NCI-H526 (cell line): ENCODE data around the gene TTLL4.

Experiments
- DNase-seq, 2 experiments: peaks; one replicate each; lab custom pipeline; 2025; lab: John Stamatoyannopoulos, UW

The TTLL4 gene

DNA sequence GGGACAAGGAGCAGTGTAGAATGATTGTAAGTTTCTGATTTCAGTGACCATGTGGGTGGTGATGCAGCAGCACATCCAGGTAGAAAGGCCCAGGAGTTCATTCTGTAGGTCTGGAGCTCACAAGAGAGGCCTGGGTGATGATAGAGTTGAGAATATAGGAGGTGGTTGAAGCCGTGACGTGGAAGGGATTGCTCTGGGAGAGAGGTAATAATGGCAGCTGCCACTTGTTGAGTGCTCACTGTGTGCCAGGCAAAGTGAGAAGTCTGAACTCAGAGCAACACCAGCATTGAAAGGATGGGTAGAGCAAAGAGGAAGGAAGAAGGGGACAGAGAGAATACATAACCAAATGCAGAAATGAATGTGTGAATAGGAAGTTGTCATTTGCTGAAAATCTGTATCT is 3.3 kb downstream of the TTLL4 start:
- DNase-seq: no peak

DNA sequence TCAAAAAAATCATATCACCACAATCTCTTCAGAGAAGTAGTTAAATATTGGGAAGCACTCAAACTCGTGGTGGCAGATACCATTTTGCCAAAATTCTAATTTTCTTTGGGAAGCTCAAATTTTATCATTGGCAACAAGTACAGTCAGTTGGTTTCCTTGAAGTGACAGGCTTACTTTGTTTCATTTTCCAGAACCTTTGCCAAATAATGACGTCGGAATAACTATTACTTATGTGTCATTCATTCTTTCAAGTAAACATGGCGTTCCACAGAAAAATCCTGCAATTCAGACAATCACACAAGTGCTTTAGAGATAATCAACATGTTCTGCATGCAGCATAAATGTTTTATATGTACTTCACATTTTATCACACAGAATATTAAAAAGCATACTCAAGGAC is 5.4 kb downstream of the TTLL4 start:
- no peak for DNase-seq

DNA sequence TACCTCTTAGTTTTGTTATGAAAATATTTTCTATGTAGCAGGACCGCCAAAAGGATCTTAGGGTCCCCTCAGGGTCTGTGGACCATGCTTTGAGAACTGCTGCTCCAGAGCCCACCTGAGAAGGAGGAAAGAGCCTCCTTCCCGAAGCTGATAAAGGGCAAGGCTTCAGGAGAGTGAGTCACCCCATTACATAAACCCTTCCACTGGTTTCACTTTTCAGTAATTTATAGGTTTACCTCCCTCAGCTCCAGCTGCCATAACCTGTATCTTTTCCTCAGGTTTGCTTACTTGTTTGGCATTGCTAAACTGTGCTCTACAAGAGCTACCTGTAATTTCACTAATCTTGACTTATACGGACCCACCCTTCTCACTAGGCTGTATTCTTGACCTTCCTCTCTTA is 6.6 kb downstream of the TTLL4 start:
- DNase-seq: no peak

DNA sequence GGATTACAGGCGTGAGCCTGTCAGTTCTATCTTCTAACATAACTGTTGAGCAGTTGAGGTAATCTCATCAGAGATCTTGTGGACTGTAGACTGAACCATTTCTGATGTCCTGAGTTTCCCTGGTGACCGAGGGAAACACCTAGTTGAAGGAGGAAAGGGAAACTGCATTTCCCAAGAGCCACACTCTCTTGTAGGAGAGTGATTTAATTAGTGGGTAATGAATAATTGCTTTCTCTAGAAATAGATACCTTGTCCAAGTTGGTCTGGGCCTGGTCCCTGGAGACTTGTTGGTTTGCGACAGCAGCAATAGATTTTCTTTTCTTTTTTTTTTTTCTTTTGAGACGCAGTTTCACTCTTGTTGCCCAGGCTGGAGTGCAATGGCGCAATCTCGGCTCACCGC is 7.4 kb downstream of the TTLL4 start:
- no peak for DNase-seq

DNA sequence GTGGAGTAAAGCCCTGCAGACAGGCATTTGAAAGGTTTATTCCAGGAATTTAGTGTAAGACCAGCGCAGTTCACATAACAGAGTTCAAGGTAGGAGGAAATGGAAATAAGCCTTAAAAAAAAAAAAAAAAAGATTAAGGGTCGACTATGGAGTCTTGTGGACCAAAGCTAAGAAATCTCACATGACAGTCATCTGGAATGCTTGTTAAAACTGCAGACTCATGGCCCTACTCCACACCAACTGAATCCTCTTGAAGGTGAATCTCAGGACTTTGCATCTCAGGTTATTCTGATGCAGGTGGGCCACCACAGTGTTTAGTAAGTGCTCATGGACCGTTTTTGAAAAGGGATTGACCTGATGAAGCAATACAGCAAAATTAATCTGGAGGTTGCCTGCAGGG is 8.8 kb downstream of the TTLL4 start:
- no peak for DNase-seq

DNA sequence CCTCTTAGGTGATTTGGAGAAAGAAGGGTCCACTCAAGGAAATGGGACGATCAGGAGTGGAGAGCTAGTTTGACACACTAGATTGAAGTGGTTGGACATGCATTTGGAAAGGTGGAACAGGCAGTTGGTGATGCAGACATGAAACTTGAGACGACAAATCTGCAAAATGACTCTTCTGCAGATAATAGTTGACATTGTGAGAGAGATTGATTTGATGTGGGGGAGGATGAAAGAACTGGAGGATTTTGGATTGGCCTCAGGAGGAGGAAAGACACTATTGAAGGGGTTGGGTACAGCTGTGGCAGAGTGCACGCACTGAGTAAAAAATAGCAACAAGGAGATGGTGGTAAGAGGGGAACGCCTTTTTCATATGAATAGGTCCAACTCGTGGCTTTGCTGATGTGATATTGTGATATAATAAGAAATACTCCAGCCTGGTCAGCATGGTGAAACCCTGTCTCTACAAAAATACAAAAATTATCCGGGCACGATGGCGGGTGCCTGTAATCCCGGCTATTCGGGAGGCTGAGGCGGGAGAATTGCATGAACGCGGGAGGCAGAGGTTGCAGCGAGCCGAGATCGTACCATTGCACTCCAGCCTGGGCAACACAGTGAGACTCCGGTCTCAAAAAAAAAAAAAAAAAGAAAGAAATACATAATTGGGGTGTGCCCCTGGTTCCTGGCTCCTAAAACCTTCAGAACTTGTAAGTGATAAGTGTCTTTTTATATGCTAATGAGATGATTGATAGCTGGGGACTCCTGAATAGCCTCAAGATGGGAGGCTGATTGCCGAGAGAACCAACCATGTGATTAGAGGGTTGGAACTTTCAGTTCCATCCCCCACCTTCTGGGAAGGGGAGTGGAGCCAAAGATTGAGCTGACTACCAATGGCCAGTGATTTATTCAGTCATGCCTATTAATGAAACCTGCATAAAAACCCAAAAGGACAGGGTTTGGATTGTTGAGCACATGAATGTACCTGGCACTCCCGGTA is 9.7 kb downstream of the TTLL4 start:
- no peak for DNase-seq

DNA sequence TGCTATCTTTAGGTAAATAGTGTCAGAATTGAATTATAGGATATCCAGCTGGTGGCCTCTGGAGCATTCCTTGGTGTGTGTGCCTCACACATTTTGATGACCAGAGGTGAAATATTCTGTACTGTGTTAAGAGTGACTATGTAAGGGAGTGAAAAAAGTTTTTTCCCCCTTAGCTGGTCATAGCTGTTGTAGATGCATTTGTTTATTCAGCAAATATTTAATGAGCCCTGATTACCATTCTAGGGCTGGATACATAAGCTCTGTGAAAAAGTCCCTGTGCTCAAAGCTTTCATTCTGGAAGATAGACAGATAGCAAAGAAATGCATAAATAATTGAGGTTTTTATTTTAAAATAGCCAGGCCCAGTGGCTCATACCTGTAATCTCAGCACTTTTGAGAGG is 10.9 kb downstream of the TTLL4 start:
- DNase-seq: no peak

DNA sequence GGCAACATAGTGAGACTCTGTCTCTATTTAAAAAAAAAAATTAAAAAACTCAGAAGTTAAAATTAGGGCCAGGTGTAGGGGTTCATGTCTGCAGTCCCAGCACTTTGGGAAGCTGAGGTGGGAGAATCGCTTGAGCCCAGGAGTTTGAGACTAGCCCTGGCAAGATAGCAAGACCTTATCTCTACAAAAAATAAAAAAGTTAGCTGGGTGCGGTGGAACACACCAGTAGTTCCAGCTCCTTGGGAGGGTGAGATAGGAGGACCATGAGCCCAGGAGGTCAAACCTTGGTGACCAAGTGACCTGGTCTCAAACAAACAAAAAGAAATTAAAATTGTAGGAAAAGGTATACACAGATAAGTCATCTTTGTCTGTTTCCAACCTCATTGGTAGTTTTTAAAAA is 11.3 kb downstream of the TTLL4 start:
- DNase-seq: no peak

DNA sequence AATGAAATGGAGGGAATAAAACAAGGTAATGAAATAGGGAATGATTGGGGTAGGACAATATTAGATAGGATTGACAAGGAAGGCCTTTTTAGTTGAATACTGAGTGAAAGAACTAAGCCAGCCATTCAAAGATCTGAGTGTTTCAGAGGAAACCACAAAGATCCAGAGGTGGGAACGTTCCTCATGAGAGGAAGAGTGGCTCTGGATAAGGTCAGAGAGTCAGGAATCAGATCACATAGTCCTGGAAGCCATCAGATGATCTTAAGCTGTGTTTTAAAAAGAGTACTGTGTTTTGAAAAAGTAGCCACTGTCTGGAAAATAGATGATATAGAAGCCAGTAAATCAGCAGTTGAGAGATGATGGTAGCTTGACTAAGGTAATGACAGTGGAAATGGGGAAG is 11.8 kb downstream of the TTLL4 start:
- DNase-seq: no peak

DNA sequence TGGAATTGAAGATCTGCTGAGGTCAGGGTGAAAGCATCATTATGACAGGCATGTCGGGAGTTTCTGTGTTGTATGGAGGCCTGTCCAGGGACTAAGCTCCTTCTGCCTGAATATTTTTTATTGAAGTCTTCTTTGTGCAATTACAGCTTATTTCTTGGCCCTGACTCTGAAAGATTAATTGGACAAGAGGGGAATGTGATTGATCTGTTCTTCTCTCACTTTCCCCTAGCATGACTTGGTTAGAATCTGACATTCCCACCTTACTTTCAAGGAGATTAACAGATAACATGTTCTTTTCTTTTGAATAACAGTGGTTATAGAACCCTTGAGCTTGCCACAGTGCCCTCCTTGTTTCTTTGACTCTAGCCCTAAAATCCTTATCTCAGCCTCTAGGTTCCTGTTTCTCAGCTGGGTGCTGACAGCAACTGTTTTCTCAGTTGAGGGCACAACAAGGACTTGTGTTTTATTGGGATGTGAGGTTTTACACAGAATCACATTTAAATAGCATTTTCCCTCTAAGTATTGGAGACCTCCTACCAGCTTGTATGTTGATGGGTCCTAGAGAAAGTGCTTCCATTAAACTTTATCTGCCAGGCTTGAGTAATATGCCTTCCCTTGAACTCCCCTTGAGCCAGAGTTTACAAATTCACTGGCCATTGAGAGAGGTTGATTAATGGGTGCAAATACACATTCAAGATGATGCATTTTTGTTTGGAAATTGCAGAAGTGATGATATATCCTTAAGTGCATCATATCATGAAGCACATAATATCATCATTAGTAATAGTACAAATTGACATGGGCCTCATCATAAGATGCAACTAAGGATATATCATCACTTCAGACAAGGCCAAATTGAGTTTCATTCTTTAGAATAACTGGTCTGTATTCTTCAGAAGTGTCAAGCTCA is 12.5 kb downstream of the TTLL4 start:
- DNase-seq: no peak

DNA sequence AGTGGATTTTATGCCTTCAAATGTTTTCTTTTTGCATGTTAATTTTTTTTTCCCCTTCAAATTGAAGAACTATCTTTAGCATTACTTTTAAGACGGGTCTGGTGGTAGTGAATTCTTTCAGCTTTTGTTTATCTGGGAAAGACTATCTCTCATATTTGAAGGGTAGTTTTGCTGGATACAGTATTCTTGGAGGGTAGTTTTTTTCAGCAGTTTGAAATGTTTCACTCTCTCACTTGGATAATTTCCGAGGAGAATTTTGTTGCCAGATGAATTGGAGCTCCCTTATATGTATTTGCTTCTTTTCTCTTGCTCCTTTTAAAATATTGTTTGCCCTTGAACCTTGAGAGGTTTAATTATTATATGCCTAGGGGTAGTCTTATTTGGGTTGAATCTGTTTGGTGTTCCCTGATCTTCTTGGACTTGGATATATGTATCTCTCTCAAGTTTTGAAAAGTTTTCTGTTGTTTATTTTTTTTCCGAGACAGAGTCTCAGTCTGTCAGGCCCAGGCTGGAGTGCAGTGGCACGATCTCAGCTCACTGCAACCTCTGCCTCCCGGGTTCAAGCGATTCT is 15.5 kb downstream of the TTLL4 start:
- DNase-seq: no peak

DNA sequence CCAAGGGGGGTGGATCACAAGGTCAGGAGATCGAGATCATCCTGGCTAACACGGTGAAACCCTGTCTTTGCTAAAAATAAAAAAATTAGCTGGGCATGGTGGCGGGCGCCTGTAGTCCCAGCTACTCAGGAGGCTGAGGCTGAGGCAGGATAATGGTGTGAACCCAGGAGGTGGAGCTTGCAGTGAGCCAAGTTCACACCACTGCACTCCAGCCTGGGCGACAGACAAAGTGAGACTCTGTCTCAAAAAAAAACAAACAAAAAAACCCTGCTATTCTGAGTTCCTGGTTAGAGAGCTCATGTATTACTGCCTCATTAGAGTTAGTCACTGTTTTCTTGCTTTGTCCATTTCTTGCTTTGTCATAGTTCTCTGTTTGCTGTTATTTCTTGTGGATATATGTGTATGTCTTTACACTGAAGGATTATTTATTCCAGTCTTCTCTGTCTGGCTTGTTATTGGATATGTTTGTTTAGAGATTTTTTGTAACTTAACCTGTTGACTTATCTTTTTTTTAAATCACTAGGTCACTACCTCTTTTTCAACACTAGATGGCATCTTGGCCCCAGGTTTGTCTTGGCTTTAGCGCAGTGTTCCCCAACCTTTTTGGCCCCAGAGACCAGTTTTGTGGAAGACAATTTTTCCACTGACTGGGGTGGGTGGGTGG is 17.0 kb downstream of the TTLL4 start:
- peak in 1 of 2 experiments; percentile 12 for DNase-seq

DNA sequence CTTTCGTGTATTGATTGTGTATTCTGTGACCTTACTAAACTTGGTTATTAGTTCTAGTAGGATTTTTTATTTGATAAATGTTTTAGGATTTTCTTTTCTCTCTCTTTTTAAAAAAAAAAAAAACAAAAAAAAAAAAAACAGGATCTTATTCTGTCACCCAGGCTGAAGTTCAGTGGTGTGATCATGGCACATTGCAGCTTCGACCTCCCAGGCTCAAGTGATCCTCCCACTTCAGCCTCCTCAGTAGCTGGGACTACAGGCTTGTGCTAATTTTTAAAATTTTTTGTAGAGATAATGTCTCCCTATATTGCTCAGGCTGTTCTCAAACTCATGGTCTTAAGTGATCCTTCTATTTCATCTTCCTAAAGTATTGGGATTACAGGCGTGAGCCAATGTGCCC is 19.0 kb downstream of the TTLL4 start:
- no peak for DNase-seq

DNA sequence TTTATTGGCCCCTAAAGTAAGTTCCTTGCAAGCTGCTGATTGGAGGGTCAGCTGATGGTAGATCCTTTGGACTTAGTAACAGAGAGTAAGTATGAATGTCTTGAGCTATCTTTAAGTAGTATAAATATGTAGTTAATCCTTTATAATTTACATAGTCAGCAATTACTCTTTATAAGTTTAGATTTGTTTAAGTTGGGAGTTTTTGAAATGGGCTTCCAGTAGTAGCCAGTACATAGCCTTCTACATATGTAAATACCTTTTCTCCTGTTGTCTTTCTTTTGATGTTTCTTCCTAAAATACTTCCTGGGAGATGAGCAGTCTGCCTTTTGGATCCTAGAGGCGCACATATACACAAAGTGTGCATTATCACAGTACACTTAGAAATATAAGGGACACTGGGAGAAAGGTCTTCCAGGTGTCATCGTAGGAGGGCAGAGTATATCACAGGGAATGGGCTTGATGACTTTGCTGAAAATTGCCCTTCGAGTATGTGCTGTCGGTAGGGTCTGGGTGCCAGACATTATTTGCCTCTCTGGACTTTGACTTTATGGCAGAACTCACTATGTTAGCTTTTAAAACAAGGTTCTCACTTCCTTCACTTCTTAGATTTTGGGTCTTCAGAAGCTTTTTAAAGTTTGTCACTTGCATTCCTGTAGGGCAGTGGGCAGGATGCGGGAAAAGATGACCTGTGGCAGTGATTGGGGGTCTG is 21.6 kb downstream of the TTLL4 start:
- no peak for DNase-seq

DNA sequence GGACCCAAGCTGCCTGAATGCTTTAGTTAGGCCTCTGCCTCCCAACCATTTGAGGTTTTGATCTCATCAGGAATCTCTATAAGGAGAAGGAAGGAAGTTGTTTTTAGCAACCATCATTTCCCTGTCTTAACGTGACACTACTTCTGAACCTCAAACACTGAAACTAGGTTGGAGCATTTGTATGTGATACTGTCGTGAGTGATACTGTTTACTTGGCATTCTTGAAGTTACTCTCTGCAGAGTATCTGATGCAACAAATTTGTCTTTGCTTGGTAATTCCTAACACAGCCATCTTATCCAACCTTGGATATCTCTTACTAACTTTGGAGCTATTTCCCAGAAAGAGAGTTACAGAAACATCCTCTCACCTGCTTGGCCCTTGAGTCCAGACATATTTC is 22.1 kb downstream of the TTLL4 start:
- no peak for DNase-seq

DNA sequence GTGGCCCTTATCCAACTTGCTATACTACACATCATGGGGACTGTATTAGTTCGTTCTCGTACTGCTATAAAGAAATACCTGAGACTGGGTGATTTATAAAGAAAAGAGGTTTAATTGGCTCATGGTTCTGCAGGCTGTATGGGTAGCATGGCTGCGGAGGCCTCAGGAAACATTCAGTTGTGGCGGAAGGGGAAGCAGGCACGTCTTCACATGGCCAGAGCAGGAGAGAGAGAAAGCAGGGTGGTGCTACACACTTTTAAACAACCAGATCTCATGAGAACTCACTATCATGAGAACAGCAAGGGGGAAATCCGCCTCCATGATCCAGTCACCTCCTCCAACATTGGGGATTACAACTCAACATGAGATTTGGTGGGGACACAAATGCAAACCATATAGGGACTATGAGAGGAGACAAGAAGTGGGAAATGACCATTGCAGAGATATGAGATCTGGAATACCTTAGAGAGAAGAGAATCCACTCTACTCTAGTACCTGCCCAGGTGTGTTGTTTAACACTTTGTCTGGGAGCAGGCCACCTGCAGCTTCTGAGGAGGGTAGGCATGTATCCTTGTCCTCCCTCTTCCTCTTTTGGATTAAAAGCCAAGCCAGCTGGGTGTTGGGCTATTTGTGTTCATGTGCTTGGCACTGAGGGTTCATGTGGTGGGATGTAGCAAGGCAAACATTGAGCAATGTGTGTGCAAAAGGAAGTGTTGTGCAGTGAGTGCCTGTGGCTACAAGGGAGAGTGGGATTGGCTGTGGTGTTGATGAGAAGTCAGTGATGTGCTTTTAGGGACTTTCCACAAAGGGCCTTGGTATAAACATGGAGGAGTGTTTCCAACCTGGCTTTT is 22.8 kb downstream of the TTLL4 start:
- DNase-seq: no peak

DNA sequence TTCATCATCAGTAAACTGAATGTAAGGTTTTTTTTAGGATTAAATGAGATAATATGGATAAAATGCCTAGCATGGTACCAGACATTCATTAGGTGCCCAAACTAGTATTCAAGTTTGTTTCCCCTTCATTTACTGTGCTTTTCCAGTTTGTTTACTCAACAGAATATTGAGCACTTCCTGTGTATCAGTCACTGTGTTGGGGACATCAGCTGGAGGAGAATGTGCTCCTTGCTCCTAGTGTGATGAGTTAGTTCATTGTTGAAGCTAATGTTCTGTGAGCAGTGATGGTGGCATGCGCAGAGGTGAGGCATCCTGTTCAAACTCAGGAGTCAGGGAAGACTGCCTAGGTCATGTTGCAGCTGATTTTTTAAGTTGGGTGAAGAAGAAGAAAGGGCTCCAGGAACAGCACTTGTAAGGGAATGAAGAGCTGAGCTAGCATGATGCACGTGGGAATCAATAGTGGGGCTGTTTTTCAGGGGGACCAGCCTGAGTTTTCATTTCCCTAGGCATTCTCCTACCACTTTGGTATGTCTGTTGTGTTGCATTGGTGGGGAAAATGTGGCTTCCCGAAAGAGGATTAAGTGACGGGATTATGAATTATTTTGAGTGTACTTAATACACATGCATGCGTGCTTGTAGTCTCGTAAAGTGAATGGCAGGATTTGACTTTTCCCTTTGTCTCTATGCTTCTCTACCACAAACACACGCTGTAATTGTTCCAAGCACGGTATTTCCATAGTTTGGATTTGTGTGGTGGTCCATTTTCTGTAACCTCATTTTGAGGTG is 23.7 kb downstream of the TTLL4 start:
- no peak for DNase-seq

DNA sequence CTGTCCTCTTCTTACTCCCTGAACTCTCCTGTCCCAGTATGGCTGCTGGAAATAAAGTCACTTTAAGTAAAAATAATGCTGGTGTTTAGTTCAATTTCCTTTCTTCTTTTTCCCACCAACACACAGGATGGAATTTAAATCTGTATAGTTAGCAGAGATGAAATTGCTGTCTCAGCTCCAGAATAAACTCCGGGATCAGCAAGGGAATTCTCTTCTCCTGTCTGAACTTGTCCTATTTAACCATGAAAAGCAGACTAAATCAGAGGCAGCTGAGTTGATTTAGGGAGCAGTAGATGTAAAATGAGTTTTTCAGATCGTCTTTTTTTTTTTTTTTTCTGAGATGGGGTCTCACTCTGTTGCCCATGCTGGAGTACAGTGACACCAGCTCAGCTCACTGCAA is 25.9 kb downstream of the TTLL4 start:
- DNase-seq: no peak

DNA sequence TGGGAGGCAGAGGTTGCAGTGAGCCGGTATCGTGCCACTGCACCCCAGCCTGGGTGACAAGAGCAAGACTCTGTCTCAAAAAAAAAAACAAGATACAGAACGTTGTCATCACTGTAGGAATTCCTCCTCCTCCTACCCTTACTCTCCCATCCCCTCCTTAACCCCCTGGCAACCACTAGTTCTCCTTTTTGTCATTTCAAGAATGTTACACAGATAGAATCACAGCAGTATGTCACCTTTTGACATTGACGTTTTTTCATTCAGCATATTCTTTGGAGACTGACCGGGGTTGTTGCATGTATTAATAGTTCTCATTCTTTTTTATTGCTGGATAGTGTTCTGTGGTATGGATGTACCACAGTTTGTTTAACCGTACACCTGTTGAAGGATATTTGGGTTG is 32.4 kb downstream of the TTLL4 start:
- no peak for DNase-seq

DNA sequence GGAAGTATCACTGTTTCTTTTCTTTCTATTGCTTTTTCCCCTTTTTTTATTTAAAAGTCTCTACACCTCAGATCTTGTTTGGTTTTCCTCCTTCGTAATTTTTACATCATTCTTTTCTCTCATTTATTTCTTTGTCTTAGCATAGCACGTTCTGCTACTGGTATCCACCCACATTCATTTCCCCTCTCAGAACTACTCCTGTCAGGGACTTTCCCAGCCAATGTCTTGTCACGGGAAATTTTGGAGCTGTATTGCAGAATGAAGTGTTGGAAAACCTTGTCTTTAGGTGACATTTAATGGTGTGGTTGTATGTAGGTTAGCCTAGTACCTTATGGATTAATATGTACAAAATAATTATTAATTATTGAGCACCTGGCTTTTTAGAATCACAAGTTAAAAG is 34.0 kb downstream of the TTLL4 start:
- no peak for DNase-seq
